GM21381 (cell line): ENCODE data around the gene SIL1.
A peak's percentile ranks its signal among the peaks of the same experiment; 100 is the strongest.
"Not testable (repeated sequence)": the region's sequence is repeated elsewhere in the genome, so short reads cannot be mapped to it uniquely, and the experiment has no call there.

ENCODE experiments used
- ATAC-seq: cut with Tn5 transposase; IDR thresholded peaks from one replicate; pipeline ENCODE4 v1.9.1; 2021; ENCODE audit warnings: mild to moderate bottlenecking, moderate library complexity; ENCODE audit not compliant: unreplicated experiment

The SIL1 gene

DNA sequence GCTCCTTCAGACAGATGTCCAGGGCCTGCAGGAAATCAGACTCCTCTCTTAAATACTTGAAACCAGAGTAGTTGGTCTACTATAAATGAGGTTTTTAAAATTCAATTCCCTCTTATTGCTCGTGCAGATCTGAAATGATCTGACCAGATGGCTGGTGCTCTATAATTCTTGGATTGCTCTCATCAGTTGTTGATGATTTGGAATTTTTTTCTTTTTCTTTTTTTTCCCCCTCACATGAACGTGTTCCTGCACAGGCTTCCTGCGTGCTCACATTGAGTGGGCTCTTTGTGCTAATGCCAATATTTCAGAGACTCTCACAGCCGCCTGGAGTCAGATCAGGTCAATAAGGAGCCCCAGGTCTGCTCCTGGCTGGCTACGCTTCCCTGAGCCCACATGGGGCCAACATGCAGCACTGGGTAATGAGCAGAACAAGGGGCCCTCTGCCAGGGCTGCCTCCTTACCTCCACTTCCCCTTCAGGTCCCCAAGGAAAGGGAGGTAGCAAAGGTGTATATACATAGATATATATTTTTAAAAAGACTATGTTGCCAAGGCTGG, 82.0 kb downstream of the SIL1 start:
- ATAC-seq, result no peak

DNA sequence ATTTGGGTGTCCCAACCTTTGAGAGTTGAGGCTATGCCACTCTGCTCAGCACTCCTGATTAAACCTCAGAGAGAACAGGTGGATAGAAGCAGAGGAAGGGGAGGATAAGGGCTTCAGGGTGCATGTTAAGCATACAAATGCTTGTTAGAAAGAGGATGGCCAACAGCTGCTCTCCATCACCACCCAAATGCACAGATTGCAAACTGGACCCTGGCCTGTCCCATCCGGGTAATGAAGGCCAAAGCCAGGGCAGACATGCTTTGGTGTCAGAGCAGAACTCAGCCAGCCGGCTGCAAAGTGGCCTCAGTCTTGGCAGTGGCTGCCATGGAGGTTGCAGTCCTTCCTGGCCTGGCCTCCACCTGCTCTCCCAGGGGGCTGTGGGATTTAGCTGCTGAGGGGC, 84.3 kb downstream of the SIL1 start:
- ATAC-seq, result no peak

- not testable (repeated sequence) for ATAC-seq
Measured at GRCh38 chr5:139112362-139112761, 85.8 kb downstream of the SIL1 start.

DNA sequence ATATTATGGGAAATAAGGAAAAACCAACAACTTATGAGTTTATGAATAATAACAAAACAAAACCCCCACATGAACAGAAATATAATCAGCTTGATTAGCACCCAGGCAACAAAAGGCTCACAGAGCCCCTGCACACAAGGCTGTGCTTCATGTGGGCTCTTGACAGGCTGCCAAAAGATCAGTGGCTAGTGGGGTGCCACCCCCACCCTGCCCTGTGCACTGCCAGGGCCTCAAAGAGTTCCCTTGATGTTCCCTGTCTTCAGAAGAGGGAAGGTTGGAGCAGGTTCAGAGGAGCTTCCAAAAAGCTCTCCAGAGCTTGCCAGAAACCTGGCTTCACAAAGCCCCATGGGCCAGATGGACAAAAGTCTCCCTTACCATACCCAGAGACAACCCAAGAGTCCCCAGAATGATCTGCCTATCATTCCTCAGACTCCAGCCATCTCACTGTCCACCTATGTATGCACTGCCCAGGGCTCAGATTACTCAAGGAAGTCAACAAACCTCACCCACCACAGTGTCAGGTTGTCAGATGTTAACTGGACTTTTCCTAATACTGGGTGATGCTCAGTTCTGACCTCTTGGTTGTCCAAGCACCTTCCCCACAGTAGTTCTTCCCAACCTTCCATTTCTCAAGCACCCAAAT, 87.5 kb downstream of the SIL1 start:
- ATAC-seq, result no peak

DNA sequence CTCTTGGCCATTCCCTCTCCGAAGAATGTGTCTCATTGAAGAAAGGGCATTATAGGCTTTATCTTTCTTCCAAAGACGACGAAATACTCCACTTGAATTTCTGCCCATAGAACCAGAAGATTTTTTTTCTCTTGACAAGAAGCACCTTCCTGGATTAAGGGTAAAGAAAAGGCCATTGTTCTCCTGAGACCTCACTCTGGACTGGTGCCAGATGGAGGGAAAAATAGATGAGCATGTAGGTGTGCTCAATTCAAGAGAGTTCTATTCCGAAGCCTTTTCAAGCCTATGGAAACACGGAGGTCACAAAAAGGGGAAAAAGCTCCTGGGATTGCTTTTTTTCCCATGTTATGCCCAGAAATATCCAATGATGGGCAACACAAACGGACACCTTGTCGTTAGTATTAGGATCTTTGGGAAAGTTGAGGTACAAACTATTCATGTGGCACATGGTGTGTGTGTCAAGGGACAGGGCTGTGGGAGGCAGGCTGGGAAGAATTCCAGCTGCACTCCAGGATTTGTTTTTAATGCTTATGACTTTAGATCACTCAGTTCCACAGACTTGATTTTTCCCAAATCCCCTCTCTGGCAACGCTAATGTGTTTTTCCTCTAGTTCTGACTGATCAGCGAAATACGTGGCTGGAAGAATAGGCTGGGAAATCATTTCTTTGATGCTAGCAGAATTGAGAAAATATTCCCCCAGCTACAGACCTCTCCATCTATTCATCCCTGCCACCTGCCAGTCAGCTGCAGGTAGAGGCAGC, 89.9 kb downstream of the SIL1 start:
- no peak for ATAC-seq

DNA sequence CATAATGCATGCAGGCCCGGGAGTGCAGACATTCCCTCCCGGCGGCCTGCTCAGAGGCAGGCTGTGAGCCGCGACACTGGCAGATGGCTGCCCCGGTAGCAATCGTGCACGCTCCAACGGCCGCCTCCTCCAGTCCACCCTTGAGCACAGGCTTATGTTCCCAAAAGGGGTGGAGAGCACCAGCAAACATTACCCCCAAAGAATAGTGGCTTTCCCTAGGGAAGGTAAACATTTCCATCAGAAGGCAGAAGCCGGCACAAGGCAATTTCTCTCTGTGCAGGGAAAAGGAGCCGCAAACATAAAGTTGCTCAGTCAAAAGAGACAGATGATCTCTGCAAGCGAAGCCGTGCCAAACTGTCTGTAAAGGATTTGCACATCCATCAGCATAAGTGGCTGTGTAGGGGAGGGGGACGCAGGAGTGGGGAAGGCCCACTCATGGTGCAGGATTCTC, 92.5 kb downstream of the SIL1 start:
- no peak for ATAC-seq

GRCh38 chr5:139104577-139105276, 93.4 kb downstream of the SIL1 start:
- no peak for ATAC-seq

DNA sequence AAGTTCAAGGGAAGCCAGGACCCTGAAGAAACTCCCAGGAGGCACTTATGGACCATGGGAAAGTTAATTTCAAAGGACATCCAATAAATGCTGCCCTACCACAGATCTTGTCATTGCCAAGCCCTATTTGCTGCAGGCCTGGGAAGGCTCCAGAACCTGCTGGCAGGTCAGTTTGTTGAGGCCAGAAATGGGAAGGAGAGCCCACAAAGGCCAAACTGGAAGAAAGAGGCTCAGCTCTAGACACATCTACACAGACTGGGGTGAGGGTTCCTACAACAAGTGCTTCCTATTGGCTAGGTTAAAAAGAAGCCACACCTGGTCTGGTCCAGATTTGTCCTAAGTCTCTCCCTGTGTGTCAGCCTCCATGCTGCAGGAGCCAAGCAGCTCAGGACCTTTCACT, 94.4 kb downstream of the SIL1 start:
- no peak for ATAC-seq

DNA sequence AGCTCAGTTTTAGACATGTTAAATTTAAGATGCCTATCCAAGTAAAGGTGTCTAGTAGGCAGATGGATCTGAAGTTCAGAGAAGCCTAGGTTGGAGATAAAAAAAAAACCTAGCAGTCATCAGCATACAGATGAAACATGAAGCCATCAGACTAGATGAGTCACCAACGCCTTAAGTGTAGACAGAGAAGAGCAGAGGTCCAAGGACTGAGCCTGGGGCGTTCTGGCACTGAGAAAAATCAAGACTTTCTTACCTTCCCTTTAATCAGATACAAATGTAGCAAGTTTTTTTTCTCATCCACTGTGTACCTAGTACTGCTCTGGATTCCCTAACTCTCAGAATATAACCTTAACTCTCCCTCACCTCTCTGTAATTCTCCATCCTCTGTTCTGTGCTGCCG, 97.3 kb downstream of the SIL1 start:
- no peak for ATAC-seq

DNA sequence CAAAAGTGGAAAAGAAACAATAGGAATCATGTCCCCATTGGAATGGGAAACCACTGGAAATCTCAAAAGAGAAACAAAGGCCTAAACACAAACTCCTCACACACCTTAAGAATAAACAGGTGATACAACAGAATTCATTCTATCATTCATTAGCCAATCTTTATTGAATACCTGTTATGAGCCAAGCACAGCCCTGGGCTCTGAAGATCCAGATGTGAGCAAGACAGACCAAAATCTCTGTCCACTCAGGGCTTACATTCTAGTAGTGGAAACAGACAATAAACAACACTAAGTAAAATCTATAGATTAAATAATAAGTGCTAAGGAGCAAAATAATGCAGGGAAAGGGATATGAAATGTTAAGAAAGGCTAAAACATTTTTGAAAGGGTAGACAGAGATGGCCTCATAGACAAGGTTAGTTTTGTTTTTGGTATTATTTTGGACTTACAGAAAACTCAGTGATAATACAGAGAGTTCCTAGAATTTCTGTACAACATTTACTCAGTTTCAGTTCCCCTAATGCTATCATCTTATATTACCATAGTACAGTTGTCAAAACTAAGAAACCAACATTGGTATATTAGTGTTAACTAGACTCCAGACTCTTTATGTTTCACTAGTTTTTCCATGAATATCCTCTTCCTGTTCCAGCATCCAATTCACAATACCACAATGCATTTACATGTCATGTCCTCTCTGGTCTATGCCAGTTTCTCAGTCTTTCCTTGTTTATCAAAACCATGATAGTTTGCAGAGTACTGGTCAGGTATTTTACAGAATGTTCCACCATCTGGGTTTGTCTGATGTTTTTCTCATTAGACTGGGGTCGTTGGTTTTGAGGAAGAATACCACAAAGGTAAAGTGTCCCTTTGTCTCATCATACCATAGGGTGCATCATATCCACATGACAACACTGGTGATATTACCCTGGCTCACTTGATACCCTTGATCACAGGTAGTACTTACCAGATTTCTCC, 103.7 kb downstream of the SIL1 start:
- ATAC-seq, result peak; percentile 94

DNA sequence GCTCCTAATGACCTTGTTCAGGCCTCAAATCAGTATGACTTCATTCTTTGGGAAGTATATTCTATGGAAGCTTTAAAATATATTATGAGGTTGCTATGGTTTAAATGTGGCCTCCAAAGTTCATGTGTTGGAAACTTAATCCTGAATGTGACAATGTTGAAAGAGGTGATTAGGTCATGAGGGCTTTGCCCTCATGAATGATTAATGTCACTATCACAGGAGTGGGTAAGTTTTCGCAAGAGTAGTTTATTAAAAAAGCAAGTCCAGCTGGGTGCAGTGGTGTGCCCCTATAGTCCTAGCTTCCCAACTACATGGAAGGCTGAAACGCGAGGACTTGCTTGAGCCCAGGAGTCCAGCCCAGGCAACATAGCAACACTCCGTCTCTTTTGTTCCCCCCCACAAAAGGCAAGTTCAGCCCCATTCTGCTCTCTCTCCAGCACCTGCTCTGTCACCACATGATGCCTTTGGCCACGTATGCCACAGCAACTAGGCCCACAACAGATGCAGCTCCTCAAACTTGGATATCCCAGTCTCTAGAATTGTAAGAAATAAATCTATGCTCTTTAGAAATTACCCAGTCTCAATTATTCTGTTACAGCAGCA, 105.3 kb downstream of the SIL1 start:
- no peak for ATAC-seq

DNA sequence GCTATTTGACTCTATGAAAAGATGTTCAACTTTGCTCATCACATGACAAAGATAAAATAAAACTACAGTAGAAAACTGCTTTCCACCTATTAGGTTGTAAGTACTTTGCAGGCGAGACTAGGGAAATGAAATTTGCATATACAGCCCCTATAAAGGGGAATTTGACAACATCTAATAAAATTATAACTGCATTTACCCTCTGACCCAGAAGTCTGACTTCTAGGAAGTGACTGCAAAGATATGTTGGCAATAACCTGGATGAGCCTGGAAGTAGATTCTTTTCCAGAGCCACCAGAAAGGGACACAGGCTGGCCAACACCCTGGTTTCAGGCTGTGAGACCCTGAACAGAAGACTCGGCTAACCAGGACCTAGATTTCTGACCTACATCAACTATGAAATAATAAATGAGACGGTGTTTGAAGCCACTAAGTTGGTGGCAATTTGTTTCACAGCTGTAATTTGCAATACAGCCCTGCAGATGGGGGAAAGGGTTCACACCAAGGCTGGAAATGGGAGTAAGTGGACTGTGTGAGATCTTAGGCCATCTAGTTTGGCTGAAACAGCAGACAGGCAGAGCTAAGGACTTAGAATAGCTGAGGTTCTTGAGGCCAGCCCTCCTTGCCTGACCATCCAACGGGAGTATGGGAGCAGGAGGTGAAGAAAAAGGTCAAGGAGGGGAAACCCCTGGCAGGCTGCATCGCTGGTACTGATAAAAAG, 106.6 kb downstream of the SIL1 start:
- no peak for ATAC-seq

DNA sequence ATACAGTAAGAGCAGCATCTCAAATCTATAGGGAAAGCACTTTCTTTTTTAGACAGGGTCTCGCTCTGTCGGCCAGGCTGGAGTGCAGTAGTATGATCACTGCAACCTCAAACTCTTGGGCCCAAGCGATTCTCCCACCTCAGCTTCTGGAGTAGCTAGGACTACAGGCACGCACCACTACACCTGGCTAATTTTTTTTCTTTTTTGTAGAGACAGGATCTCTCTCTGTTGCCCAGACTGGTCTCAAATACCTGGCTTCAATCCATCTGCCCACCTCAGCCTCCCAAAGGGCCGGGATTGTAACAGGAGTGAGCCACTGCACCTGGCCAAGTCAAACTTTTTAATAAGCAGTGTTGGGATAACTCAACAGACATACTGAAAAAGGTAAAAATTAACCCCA, 107.6 kb downstream of the SIL1 start:
- no peak for ATAC-seq

GRCh38 chr5:139088024-139088423, 110.1 kb downstream of the SIL1 start:
- ATAC-seq, result no peak

- ATAC-seq, result no peak
Measured at GRCh38 chr5:139082813-139083498, 115.2 kb downstream of the SIL1 start.

- ATAC-seq, result no peak
Measured at GRCh38 chr5:139079991-139080610, 118.1 kb downstream of the SIL1 start.

- no peak for ATAC-seq
Measured at GRCh38 chr5:139079225-139079990, 118.8 kb downstream of the SIL1 start.

GRCh38 chr5:139078345-139078744, 119.8 kb downstream of the SIL1 start:
- no peak for ATAC-seq
